WTC11 (cell line): ENCODE results near the gene PELI3. TPM values are rescaled to one million over a fixed set of nuclear protein-coding genes. Genes with fewer than 3 reads are reported as not detected.

Experiments used
- ATAC-seq: fragments of 200-7000 bp; cut with Tn5 transposase; 2 replicates; pipeline ENCODE4 v1.10.0; 2021; ENCODE audit warnings: mild to moderate bottlenecking, moderate library complexity
- CTCF ChIA-PET: fragments of 300-600 bp; sonication (Branson Sonifier 250); formaldehyde crosslinking; loops from one replicate; lab custom pipeline; 2021; ENCODE audit warnings: antibody characterized with exemption; lab: Charles Lee
- POLR2A ChIA-PET: fragments of 350-600 bp; sonication (Branson Sonifier 250); formaldehyde crosslinking; loops from one replicate; lab custom pipeline; 2021; ENCODE audit warnings: antibody characterized with exemption; lab: Charles Lee
- DNase-seq: peaks from one replicate; pipeline ENCODE4 v3.0.0; 2021; ENCODE audit warnings: low spot score
- H3K27ac Mint-ChIP-seq: 2 replicates; pipeline ENCODE4 v1.8.0; 2021; ENCODE audit warnings: mixed read lengths
- H3K27me3 Mint-ChIP-seq: 2 replicates; pipeline ENCODE4 v1.8.0; 2021; ENCODE audit warnings: low read depth, mild to moderate bottlenecking, moderate library complexity, mixed read lengths
- H3K36me3 Mint-ChIP-seq: 2 replicates; pipeline ENCODE4 v1.8.0; 2021; ENCODE audit warnings: mixed read lengths
- H3K4me1 Mint-ChIP-seq: 2 replicates; pipeline ENCODE4 v1.8.0; 2022; ENCODE audit warnings: mixed read lengths
- H3K4me3 Mint-ChIP-seq: 2 replicates; pipeline ENCODE4 v1.8.0; 2021; ENCODE audit warnings: mild to moderate bottlenecking, moderate library complexity, mixed read lengths
- H3K9me3 Mint-ChIP-seq: 2 replicates; pipeline ENCODE4 v1.8.0; 2021; ENCODE audit warnings: mixed read lengths
- ATF6 ChIP-seq: sonication (generic); formaldehyde crosslinking; IDR thresholded peaks from 2 replicates; pipeline ENCODE4 v1.8.1; 2023; ENCODE audit warnings: mild to moderate bottlenecking, missing genetic modification reagents
- CDX4 ChIP-seq: fragments of 250-450 bp; sonication (Bioruptor Pico); IDR thresholded peaks from 2 replicates; pipeline ENCODE4 v1.9.0; 2021; ENCODE audit warnings: moderate library complexity, mild to moderate bottlenecking, inconsistent platforms, borderline replicate concordance
- CREB1 ChIP-seq: sonication (generic); formaldehyde crosslinking; IDR thresholded peaks from 2 replicates; pipeline ENCODE4 v1.8.0; 2023; ENCODE audit warnings: mild to moderate bottlenecking, missing genetic modification reagents
- NFATC4 ChIP-seq: fragments of 250-450 bp; sonication (Bioruptor Pico); IDR thresholded peaks from 2 replicates; pipeline ENCODE4 v1.9.0; 2021; ENCODE audit warnings: mild to moderate bottlenecking
- NFYB ChIP-seq: sonication (generic); formaldehyde crosslinking; conservative IDR thresholded peaks from 2 replicates; pipeline ENCODE4 v1.8.0; 2022; ENCODE audit warnings: low read depth, missing genetic modification reagents
- SMAD3 ChIP-seq: sonication (generic); formaldehyde crosslinking; IDR thresholded peaks from 2 replicates; pipeline ENCODE4 v1.8.0; 2022; ENCODE audit warnings: missing genetic modification reagents, mild to moderate bottlenecking, borderline replicate concordance
- USF2 ChIP-seq: sonication (generic); formaldehyde crosslinking; IDR thresholded peaks from 2 replicates; pipeline ENCODE4 v1.8.1; 2023; ENCODE audit warnings: mild to moderate bottlenecking, missing genetic modification reagents, moderate library complexity
- ZSCAN18 ChIP-seq: fragments of 250-450 bp; sonication (Bioruptor Pico); IDR thresholded peaks from 2 replicates; pipeline ENCODE4 v2.1.2; 2022; ENCODE audit warnings: mild to moderate bottlenecking, moderate library complexity
- total RNA-seq: library from RNA; stranded (reverse); gene quantifications from 3 replicates; pipeline ENCODE4 v1.2.3, GENCODE V29; 2021
- TF ChIP-seq, protein P1 (sequence below): sonication (generic); formaldehyde crosslinking; IDR thresholded peaks from 2 replicates; pipeline ENCODE4 v1.8.1; 2023; ENCODE audit warnings: mild to moderate bottlenecking, moderate library complexity, missing genetic modification reagents
- TF ChIP-seq, protein P2 (sequence below): sonication (generic); formaldehyde crosslinking; IDR thresholded peaks from 2 replicates; pipeline ENCODE4 v1.8.1; 2023; ENCODE audit warnings: mild to moderate bottlenecking, missing genetic modification reagents, borderline replicate concordance

Gene PELI3
- total RNA-seq, 1 experiment from 2014 or later: 7.8 TPM

GRCh38 chr11:66465373-66466224 is 1.1 kb upstream of the PELI3 start:
- CTCF ChIA-PET: interaction anchor here (0.9 to 3.5 kb wide), 14 partner anchors 11 to 510 kb away, joined by 3 to 52 read pairs (median 12); partner anchors contain the start of genes CTSF, DPP3, MRPL11 and NPAS4
- POLR2A ChIA-PET: interaction anchor here (0.6 to 3.5 kb wide), 5 partner anchors 14 to 44 kb away, joined by 3 to 22 read pairs (median 5); partner anchors contain the start of genes DPP3 and MRPL11

GRCh38 chr11:66467034-66467659 is 442 bp downstream of the PELI3 start:
- H3K27ac Mint-ChIP-seq: no peak overlapping the region

More at GRCh38 chr11:66465373-66466224, 1.1 kb upstream of the PELI3 start:
- Mint-ChIP-seq H3K4me1 (peaks cover 43% of the 10 kb centered on the region), H3K27ac (peak overlapping the region; percentile 90), H3K27me3 (no peaks in the 10 kb centered on the region; the same call in 1 of the 2 replicates), H3K4me3 (peak overlapping the region; percentile 88), H3K36me3 (peaks cover 18% of the 10 kb centered on the region), H3K9me3 (peaks cover 23% of the 10 kb centered on the region)
- no peak for ATAC-seq
- no peak for TF ChIP-seq CREB1 (CRISPR knock-in tag)
- no peak for TF ChIP-seq NFATC4 (CRISPR knock-in tag)
- TF ChIP-seq SMAD3 (CRISPR knock-in tag): no peak
- no peak for DNase-seq

More at GRCh38 chr11:66467034-66467659, 442 bp downstream of the PELI3 start:
- Mint-ChIP-seq H3K27me3 (no peaks in the 10 kb centered on the region; the same call in 1 of the 2 replicates), H3K36me3 (peaks cover 12% of the 10 kb centered on the region; the same call in 1 of the 2 replicates), H3K4me3 (peak overlapping the region; percentile 83), H3K9me3 (peaks cover 16% of the 10 kb centered on the region), H3K4me1 (peaks cover 41% of the 10 kb centered on the region)
- ChIA-PET CTCF (interaction anchor here (0.5 to 3.5 kb wide), 24 partner anchors 9 to 492 kb away, joined by 3 to 52 read pairs (median 6); partner anchors contain the start of genes CCDC87, CCS, DPP3 and MRPL11), POLR2A (interaction anchor here (0.5 to 3.5 kb wide), 6 partner anchors 13 to 1375 kb away, joined by 3 to 22 read pairs (median 6); partner anchors contain the start of genes DPP3, MRPL11, RBM4B and YIF1A)
- ATAC-seq (peak; percentile 6), DNase-seq (peak; percentile 57)
- TF ChIP-seq ZSCAN18 (CRISPR knock-in tag) (no peak), ATF6 (no peak), NFYB (CRISPR knock-in tag) (no peak), USF2 (CRISPR knock-in tag) (no peak), CDX4 (CRISPR knock-in tag) (no peak), NFATC4 (CRISPR knock-in tag) (no peak)
- TF ChIP-seq, protein P1, sequence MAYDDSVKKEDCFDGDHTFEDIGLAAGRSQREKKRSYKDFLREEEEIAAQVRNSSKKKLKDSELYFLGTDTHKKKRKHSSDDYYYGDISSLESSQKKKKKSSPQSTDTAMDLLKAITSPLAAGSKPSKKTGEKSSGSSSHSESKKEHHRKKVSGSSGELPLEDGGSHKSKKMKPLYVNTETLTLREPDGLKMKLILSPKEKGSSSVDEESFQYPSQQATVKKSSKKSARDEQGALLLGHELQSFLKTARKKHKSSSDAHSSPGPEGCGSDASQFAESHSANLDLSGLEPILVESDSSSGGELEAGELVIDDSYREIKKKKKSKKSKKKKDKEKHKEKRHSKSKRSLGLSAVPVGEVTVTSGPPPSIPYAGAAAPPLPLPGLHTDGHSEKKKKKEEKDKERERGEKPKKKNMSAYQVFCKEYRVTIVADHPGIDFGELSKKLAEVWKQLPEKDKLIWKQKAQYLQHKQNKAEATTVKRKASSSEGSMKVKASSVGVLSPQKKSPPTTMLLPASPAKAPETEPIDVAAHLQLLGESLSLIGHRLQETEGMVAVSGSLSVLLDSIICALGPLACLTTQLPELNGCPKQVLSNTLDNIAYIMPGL: peak; percentile 51; the same call in 1 of the 2 replicates
- TF ChIP-seq, protein P2, sequence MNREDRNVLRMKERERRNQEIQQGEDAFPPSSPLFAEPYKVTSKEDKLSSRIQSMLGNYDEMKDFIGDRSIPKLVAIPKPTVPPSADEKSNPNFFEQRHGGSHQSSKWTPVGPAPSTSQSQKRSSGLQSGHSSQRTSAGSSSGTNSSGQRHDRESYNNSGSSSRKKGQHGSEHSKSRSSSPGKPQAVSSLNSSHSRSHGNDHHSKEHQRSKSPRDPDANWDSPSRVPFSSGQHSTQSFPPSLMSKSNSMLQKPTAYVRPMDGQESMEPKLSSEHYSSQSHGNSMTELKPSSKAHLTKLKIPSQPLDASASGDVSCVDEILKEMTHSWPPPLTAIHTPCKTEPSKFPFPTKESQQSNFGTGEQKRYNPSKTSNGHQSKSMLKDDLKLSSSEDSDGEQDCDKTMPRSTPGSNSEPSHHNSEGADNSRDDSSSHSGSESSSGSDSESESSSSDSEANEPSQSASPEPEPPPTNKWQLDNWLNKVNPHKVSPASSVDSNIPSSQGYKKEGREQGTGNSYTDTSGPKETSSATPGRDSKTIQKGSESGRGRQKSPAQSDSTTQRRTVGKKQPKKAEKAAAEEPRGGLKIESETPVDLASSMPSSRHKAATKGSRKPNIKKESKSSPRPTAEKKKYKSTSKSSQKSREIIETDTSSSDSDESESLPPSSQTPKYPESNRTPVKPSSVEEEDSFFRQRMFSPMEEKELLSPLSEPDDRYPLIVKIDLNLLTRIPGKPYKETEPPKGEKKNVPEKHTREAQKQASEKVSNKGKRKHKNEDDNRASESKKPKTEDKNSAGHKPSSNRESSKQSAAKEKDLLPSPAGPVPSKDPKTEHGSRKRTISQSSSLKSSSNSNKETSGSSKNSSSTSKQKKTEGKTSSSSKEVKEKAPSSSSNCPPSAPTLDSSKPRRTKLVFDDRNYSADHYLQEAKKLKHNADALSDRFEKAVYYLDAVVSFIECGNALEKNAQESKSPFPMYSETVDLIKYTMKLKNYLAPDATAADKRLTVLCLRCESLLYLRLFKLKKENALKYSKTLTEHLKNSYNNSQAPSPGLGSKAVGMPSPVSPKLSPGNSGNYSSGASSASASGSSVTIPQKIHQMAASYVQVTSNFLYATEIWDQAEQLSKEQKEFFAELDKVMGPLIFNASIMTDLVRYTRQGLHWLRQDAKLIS (CRISPR knock-in tag): no peak
